G401.6 (cell line): ENCODE results near the gene LCMT2.

ENCODE experiments used
- FAIRE-seq: peaks from 2 replicates; lab custom pipeline; 2012; peaks lifted over from hg19 to GRCh38; lab: Jason Lieb, UNC

The LCMT2 gene

GRCh38 chr15:43275740-43276562, 54.4 kb downstream of the LCMT2 start:
- FAIRE-seq = no peak

DNA sequence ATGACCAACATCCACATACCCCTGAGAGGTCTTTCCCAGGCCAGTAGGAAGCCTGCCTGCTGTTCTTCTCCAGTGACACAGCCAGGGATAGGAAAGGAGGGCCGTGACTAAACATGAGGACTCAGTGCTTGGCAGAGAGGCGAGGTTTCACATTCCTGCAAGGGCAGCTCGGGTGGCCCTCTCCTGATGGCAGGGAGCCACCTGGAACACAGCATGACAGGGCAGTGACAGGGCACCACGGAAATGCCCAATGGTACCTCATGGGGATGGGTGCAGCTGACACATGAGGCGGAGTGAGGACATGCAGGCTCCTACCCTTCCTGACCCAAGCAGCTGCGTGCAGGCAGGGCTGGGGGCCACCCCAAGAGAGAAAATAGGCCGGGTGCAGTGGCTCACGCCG, 56.2 kb downstream of the LCMT2 start:
- no peak for FAIRE-seq
